Body of pancreas (tissue), 4 donors: ENCODE measurements around the gene MELTF. TPM values are rescaled to one million over a fixed set of nuclear protein-coding genes. Genes with fewer than 3 reads are reported as not detected.

Source experiments
- ATAC-seq: fragments of 150-250 bp; one replicate; pipeline ENCODE4 v1.9.1; 2016
- DNase-seq, 4 donors: peaks; one replicate each; pipeline ENCODE4 v3.0.0-alpha.2; 2019
- H3K27ac ChIP-seq, 4 donors: fragments of 200-600 bp; sonication (generic); 1 replicate in 3 of 4; 2 replicates in 1 of 4; pipeline versions ENCODE4 v1.5.1 to v1.6.1; 2016 to 2019; ENCODE audit warnings: mild to moderate bottlenecking in 1 of 4, mixed read lengths in 1 of 4, moderate library complexity in 1 of 4
- H3K27me3 ChIP-seq, 2 donors: fragments of 200-600 bp; sonication (generic); one replicate each; pipeline ENCODE4 v1.6.0; 2016; ENCODE audit warnings: mild to moderate bottlenecking in 1 of 2
- H3K36me3 ChIP-seq, 2 donors: fragments of 200-600 bp; sonication (generic); replicated peaks in 1 of 2; 2 replicates each; pipeline ENCODE4 v1.5.1; 2016; ENCODE audit warnings: low read depth in 2 of 2; ENCODE audit not compliant: insufficient read depth in 1 of 2
- H3K4me1 ChIP-seq: fragments of 200-600 bp; sonication (generic); one replicate; pipeline ENCODE4 v1.6.0; 2016
- H3K4me3 ChIP-seq, 2 donors: fragments of 200-600 bp; sonication (generic); 1 replicate in 1 of 2; 2 replicates in 1 of 2; pipeline ENCODE4 v1.5.1; 2016 to 2019
- H3K9me3 ChIP-seq, 3 donors: fragments of 200-600 bp; sonication (generic); 1 replicate in 2 of 3; 2 replicates in 1 of 3; pipeline ENCODE4 v1.5.1; 2016
- POLR2A ChIP-seq, 3 donors: fragments of 450-650 bp; IDR thresholded peaks; one replicate each; pipeline ENCODE4 v1.6.1; 2016; ENCODE audit warnings: antibody characterized with exemption in 3 of 3, mild to moderate bottlenecking in 2 of 3
- WGBS, 2 donors: methylation state at CpG; one replicate each; pipeline ENCODE4 v1.1.5; 2017; 5-methylcytosine and 5-hydroxymethylcytosine counted together
- intact Hi-C: fragments of 100-400 bp; cut with DNase I; formaldehyde crosslinking; loops from one replicate; pipeline ENCODE4 v1.15.1; 2023
- total RNA-seq, 2 donors: library from RNA; depleted of rRNA; stranded (reverse); fragments of >200 nt; gene quantifications; one replicate each; pipeline ENCODE4 v1.1.0, GENCODE V29; 2016
- TF ChIP-seq, protein P1 (sequence below), 7 experiments: fragments of 450-650 bp in 4 of 7; fragments of 200-600 bp in 3 of 7; sonication (generic) in 3 of 7; IDR thresholded peaks; one replicate each; pipeline ENCODE4 v1.5.1; 2016 to 2019; ENCODE audit warnings: antibody characterized with exemption in 7 of 7

Gene MELTF
- total RNA-seq, 2 donors from 2014 or later: 4.9 to 6.6 TPM

DNA sequence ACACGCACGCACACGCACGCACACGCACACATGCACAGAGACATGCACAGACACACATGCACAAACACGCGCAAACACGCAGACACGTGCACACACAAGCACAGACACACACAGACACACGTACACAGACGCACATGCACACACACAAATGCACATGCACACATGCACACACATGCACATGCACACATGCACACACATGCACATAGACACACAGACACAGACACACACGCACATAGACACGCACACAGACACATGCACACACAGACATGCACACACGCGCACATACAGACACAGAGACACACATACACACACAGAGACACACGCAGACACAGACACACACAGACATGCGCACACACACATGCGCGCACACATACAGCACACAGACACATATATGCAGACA, 34.6 kb downstream of the MELTF start:
- Histone ChIP-seq H3K9me3 (no peaks in the 10 kb centered on the region), H3K4me1 (no peaks in the 10 kb centered on the region), H3K27me3 (no peaks in the 10 kb centered on the region), H3K27ac (no peak overlapping the region), H3K36me3 (no peaks in the 10 kb centered on the region), H3K4me3 (no peak overlapping the region)
- 88 to 91% methylated on average over 19 of the region's 19 CpGs for WGBS, 2 donors
- intact Hi-C loops: no loop called here
- ATAC-seq (no peak), DNase-seq (no peak)
- no peak for TF ChIP-seq POLR2A (IDR thresholded peaks at IDR 0.05)
- TF ChIP-seq, protein P1, sequence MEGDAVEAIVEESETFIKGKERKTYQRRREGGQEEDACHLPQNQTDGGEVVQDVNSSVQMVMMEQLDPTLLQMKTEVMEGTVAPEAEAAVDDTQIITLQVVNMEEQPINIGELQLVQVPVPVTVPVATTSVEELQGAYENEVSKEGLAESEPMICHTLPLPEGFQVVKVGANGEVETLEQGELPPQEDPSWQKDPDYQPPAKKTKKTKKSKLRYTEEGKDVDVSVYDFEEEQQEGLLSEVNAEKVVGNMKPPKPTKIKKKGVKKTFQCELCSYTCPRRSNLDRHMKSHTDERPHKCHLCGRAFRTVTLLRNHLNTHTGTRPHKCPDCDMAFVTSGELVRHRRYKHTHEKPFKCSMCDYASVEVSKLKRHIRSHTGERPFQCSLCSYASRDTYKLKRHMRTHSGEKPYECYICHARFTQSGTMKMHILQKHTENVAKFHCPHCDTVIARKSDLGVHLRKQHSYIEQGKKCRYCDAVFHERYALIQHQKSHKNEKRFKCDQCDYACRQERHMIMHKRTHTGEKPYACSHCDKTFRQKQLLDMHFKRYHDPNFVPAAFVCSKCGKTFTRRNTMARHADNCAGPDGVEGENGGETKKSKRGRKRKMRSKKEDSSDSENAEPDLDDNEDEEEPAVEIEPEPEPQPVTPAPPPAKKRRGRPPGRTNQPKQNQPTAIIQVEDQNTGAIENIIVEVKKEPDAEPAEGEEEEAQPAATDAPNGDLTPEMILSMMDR (IDR thresholded peaks at IDR 0.05): peak in 1 of 7 experiments; percentile 9

DNA sequence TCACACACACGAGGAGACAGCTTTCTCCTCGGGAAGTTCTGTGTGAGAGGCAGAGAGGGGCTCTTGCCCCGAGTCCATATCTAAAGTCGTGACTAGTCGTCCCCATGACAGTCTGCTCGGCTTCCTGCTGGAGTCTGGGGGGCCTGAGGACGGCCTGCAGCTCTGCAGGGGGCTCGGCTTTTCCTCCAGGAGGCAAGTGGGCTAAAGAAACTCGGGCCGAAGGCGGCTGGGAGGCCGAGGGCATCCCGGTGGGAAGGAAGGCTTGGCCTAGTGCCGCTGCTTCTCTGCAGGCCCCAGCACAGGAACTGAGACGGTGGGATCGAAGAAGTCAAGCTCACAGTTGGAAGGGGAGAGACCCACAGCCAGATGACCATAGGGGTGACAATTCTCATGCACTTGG, 35.6 kb downstream of the MELTF start:
- Histone ChIP-seq H3K27me3 (no peaks in the 10 kb centered on the region), H3K36me3 (no peaks in the 10 kb centered on the region), H3K4me1 (peaks cover 2% of the 10 kb centered on the region), H3K9me3 (no peaks in the 10 kb centered on the region), H3K4me3 (no peak overlapping the region), H3K27ac (no peak overlapping the region)
- ATAC-seq: no peak
- DNase-seq: no peak
- intact Hi-C loops: no loop called here
- 76 to 83% methylated on average over 8 to 15 of the region's 16 CpGs for WGBS, 2 donors
- TF ChIP-seq POLR2A (IDR thresholded peaks at IDR 0.05): no peak
- TF ChIP-seq, protein P1 (IDR thresholded peaks at IDR 0.05): no peak

DNA sequence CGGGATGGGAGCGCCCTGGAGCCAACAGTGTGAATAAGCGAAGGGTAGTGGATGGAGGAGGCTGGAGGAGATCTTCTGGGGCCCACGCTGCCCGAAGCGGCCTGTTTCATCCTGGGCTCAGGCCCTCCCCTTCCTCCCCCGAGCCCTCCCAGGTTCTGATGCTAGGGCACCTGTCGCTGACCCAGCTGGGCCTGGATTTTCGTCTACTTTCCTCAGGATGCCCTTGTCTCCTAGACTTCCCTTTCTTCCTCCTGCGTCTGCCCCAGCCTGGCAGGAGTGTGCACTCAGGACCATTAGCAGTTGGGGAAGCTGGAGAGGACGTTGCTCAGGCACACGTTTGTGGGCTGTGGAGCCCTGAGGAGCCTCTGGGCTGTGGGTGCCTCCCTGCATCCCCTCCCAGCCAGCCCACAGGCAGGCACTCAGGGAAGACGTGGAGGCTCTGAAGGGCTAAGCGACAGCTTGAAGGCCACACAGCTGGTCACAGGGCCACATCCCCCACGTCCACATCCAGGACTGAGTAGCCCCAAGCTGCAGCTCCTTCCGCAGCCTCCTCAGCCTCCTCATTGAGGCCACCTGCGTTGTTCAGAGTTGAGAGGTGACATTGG, 37.1 kb downstream of the MELTF start:
- WGBS, 2 donors: 78 to 85% methylated on average over 15 to 17 of the region's 17 CpGs
- ATAC-seq: no peak

DNA sequence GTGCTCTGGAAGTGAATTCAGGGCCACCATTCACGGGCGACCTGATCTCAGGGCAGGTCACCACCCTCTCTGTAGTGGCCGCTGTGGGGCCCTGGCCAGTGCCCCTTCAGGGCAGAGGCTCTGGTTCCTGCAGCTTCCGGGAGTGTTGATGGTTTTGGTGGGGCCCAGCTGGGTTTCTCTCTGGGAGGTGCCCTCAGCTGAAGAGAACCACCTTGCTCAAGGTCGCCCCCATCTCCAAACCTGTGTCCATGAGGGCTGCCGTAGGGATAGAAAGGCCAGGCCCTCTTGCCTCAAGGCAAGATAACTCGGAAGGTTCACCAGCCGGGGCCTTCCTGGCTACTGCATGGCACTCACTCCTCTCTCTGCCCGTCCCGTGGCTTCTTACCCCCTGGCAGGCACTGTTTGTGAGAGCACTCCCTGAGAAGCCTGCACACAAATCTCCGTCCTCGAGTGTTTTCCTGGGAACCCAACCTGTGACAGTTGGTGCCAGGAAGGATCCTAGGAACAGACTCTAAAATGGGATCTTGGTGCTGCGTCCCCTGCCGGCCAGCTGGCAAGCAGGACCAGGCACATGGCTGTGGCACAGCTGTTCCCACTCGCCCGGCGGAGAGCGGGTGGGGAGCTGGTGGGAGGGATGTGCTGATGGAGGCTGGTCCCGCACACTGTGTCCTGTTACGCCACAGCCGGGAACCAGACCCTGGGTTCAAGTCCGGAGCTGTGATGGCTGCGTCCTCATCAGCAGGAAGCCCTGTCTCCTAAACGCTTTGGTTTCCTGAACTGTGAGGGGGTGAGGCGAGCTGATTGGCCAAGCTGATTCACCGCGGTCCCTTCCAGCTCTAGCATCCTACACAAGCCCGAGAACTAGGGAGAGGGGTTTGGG, 37.8 kb downstream of the MELTF start:
- H3K4me3 ChIP-seq: no peak overlapping the region
- 83 to 85% methylated on average over 17 to 28 of the region's 28 CpGs for whole genome bisulfite sequencing, 2 donors
- no peak for ATAC-seq
- H3K9me3 ChIP-seq: no peaks in the 10 kb centered on the region
- no peak for DNase-seq
- H3K27ac ChIP-seq: no peak overlapping the region
- intact Hi-C loops: no loop called here
- H3K27me3 ChIP-seq: no peaks in the 10 kb centered on the region
- H3K4me1 ChIP-seq: peaks cover 11% of the 10 kb centered on the region
- H3K36me3 ChIP-seq: no peaks in the 10 kb centered on the region
- TF ChIP-seq, protein P1 (IDR thresholded peaks at IDR 0.05): no peak
- TF ChIP-seq POLR2A (IDR thresholded peaks at IDR 0.05): no peak

More for the DNA sequence above, 37.1 kb downstream of the MELTF start:
- H3K27ac ChIP-seq: no peak overlapping the region
- no peaks in the 10 kb centered on the region for H3K27me3 ChIP-seq
- H3K9me3 ChIP-seq: no peaks in the 10 kb centered on the region
- TF ChIP-seq, protein P1 (IDR thresholded peaks at IDR 0.05): no peak
- no peak for TF ChIP-seq POLR2A (IDR thresholded peaks at IDR 0.05)
- intact Hi-C loops: no loop called here
- no peaks in the 10 kb centered on the region for H3K36me3 ChIP-seq
- DNase-seq: no peak
- peaks cover 11% of the 10 kb centered on the region for H3K4me1 ChIP-seq
- no peak overlapping the region for H3K4me3 ChIP-seq
